Mesothelial cell of epicardium (in vitro differentiated cells): ENCODE data around the gene ESRRG. TPM values are rescaled to one million over a fixed set of nuclear protein-coding genes. Genes with fewer than 3 reads are reported as not detected.

Source experiments
- DNase-seq, 2 experiments: peaks; one replicate each; pipeline ENCODE4 v3.0.0; 2021; ENCODE audit warnings: low spot score in 2 of 2; ENCODE audit not compliant: unreplicated experiment in 2 of 2
- H3K27ac Mint-ChIP-seq: 2 replicates; pipeline ENCODE4 v1.8.0; 2021; ENCODE audit warnings: mixed read lengths
- H3K27me3 Mint-ChIP-seq: 2 replicates; pipeline ENCODE4 v1.8.0; 2021; ENCODE audit warnings: low read depth, mixed read lengths
- H3K36me3 Mint-ChIP-seq: 2 replicates; pipeline ENCODE4 v1.8.0; 2021; ENCODE audit warnings: mixed read lengths
- H3K4me1 Mint-ChIP-seq: 2 replicates; pipeline ENCODE4 v1.8.0; 2021; ENCODE audit warnings: mixed read lengths
- H3K4me3 Mint-ChIP-seq: 2 replicates; pipeline ENCODE4 v1.8.0; 2021; ENCODE audit warnings: mild to moderate bottlenecking, moderate library complexity, mixed read lengths
- H3K9me3 Mint-ChIP-seq: 2 replicates; pipeline ENCODE4 v1.8.0; 2021; ENCODE audit warnings: mixed read lengths
- total RNA-seq: library from RNA; stranded (reverse); gene quantifications from 3 replicates; pipeline ENCODE4 v1.2.1, GENCODE V29; 2021
- TF ChIP-seq, protein P1 (sequence below): fragments of 200-600 bp; sonication (generic); IDR thresholded peaks from one replicate; pipeline ENCODE4 v1.5.0; 2021; ENCODE audit warnings: antibody characterized with exemption; ENCODE audit not compliant: unreplicated experiment

Gene ESRRG
- total RNA-seq, 1 donor from 2014 or later, result 11.0 TPM

DNA sequence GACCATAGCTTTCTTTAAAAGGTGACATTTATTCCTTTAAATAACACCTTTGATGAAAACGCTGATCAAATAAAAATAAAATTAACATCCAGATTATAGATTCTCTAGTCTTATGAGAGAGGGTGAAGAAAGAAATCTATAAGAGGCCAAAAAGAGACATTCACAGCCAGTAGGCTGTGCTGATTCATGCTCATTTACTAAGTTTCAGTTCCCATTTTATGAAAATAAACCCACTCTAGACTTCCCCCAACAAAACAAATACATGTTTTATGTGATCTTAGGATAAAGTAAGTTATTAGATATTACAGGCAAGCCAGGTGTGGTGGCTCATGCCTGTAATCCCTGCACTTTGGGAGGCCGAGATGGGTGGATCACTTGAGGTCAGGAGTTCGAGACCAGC lies 21.1 kb downstream of the ESRRG start:
- no peak for DNase-seq
- H3K4me3 Mint-ChIP-seq, result no peak overlapping the region
- H3K27ac Mint-ChIP-seq, result no peak overlapping the region
- peaks cover 14% of the 10 kb centered on the region for H3K4me1 Mint-ChIP-seq
- H3K27me3 Mint-ChIP-seq, result no peaks in the 10 kb centered on the region
- peaks cover 6% of the 10 kb centered on the region for H3K36me3 Mint-ChIP-seq
- TF ChIP-seq, protein P1, sequence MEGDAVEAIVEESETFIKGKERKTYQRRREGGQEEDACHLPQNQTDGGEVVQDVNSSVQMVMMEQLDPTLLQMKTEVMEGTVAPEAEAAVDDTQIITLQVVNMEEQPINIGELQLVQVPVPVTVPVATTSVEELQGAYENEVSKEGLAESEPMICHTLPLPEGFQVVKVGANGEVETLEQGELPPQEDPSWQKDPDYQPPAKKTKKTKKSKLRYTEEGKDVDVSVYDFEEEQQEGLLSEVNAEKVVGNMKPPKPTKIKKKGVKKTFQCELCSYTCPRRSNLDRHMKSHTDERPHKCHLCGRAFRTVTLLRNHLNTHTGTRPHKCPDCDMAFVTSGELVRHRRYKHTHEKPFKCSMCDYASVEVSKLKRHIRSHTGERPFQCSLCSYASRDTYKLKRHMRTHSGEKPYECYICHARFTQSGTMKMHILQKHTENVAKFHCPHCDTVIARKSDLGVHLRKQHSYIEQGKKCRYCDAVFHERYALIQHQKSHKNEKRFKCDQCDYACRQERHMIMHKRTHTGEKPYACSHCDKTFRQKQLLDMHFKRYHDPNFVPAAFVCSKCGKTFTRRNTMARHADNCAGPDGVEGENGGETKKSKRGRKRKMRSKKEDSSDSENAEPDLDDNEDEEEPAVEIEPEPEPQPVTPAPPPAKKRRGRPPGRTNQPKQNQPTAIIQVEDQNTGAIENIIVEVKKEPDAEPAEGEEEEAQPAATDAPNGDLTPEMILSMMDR, result no peak
- no peaks in the 10 kb centered on the region for H3K9me3 Mint-ChIP-seq

DNA sequence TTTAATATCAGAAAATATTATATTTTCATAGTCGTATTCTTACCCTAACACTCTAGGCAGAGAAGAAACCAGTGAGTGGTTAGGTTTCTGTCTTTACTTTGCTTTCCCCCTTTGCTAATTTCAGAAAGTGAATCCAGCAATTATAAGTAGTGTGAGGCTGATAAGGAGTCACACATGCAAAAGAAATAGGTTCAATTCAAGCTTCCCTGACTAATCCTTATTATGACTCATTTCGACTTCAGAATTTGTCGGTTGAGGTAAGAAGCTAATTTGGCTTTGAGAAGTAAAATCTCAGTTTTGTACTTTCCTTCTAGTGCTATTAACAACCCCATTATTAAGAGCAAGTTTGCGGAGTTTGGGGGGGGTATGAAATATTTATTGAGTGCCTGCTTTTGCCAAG lies 22.4 kb downstream of the ESRRG start:
- no peak overlapping the region for H3K27ac Mint-ChIP-seq
- H3K9me3 Mint-ChIP-seq, result no peaks in the 10 kb centered on the region
- TF ChIP-seq, protein P1, result no peak
- DNase-seq, result no peak
- no peak overlapping the region for H3K4me3 Mint-ChIP-seq
- H3K36me3 Mint-ChIP-seq, result peaks cover 6% of the 10 kb centered on the region
- H3K4me1 Mint-ChIP-seq, result peaks cover 10% of the 10 kb centered on the region
- H3K27me3 Mint-ChIP-seq, result no peaks in the 10 kb centered on the region

DNA sequence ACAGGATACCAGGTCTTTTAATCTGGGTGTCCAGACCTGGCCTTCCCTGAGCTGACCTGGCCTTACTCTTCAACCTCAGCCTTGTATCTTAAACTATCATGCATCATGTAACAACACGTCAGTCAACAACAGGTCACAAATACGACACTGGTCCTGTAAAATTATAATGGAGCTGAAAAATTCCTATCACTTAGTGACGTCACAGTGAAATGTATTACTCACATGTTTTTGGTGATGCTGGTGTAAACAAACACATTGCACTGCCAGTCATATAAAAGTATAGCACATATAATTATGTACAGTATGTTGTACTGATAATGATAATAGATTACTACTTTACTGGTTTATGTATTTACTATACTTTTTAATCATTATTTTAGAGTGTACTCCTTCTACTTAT lies 31.5 kb downstream of the ESRRG start:
- TF ChIP-seq, protein P1, result no peak

DNA sequence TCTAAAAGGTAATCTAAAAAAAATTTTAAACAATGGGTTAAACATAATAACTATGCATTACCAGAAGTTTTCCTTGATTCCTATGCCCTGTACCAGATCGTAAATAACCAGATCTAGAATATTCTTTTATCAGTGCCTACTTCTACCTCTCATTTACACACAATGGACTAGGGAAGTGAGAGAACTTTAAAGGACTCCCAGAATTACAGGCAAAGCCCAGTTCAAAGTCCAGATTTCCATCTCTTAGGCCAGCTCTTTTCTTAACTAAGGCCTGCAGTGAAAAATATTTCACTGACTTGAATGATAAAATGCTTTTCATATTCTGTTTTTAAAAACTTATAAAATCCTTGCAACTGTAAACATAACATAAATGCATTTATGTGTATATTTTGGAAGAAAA lies 32.6 kb downstream of the ESRRG start:
- Mint-ChIP-seq H3K27ac (no peak overlapping the region), H3K4me1 (peaks cover 16% of the 10 kb centered on the region), H3K4me3 (no peak overlapping the region), H3K27me3 (no peaks in the 10 kb centered on the region), H3K9me3 (no peaks in the 10 kb centered on the region), H3K36me3 (no peaks in the 10 kb centered on the region)
- DNase-seq, result no peak
- TF ChIP-seq, protein P1, result no peak

More for the DNA sequence above, 31.5 kb downstream of the ESRRG start:
- no peak overlapping the region for H3K27ac Mint-ChIP-seq
- H3K4me3 Mint-ChIP-seq, result no peak overlapping the region
- no peaks in the 10 kb centered on the region for H3K9me3 Mint-ChIP-seq
- H3K36me3 Mint-ChIP-seq, result no peaks in the 10 kb centered on the region
- H3K27me3 Mint-ChIP-seq, result no peaks in the 10 kb centered on the region
- H3K4me1 Mint-ChIP-seq, result peaks cover 16% of the 10 kb centered on the region
- no peak for DNase-seq

DNA sequence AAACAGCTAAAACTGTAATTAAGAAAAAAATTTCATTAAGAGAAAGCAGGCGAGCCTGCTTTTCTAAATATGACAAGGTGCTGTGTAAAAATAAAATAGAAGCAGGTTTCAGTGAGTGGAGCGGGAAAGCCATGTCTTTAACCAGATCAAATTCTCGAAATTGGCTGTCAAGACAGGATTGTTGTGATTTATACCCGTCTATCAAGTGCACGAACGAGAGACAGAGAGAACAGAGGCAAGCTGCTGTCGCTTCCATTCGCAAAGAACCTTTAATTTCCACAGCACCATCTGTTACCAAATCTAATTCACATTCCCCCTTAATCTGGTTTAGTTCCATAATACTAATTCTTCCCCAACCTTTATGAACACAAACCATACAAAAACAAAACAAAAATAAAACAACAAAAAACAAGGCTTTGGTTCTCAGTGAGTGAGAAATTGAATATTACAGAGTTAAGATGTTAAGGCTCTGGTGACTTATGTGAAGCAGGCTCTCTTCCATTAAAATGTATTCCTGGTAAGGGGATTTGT lies 35.0 kb downstream of the ESRRG start:
- no peaks in the 10 kb centered on the region for H3K27me3 Mint-ChIP-seq
- H3K4me3 Mint-ChIP-seq, result no peak overlapping the region
- TF ChIP-seq, protein P1, result no peak
- no peaks in the 10 kb centered on the region for H3K9me3 Mint-ChIP-seq
- H3K27ac Mint-ChIP-seq, result no peak overlapping the region
- H3K36me3 Mint-ChIP-seq, result no peaks in the 10 kb centered on the region
- DNase-seq, result no peak
- H3K4me1 Mint-ChIP-seq, result peaks cover 16% of the 10 kb centered on the region
